CD4-positive, alpha-beta T cell (primary cell): ENCODE results near the gene CCDC175. TPM values are rescaled to one million over a fixed set of nuclear protein-coding genes. Genes with fewer than 3 reads are reported as not detected.

Experiments used
- ATAC-seq: fragments of 200-7000 bp; cut with Tn5 transposase; one replicate; pipeline ENCODE4 v1.10.0; 2022; ENCODE audit warnings: mild to moderate bottlenecking; ENCODE audit not compliant: poor library complexity
- CTCF ChIA-PET: fragments of 350-600 bp; sonication (Branson Sonifier 250); formaldehyde crosslinking; loops from one replicate; lab custom pipeline; 2021; ENCODE audit warnings: antibody characterized with exemption, inconsistent platforms; lab: Charles Lee
- POLR2A ChIA-PET: fragments of 350-600 bp; sonication (Branson Sonifier 250); formaldehyde crosslinking; loops from one replicate; lab custom pipeline; 2021; ENCODE audit warnings: antibody characterized with exemption, inconsistent platforms; lab: Charles Lee
- DNase-seq, 14 experiments: peaks; one replicate each; pipeline ENCODE4 v3.0.0-alpha.2; 2013 to 2020; ENCODE audit warnings: mixed read lengths in 2 of 14
- H3K27ac ChIP-seq, 2 donors: one replicate each; pipeline versions ENCODE4 v1.5.1 to v1.7.0; 2013; ENCODE audit warnings: low read length in 2 of 2, low read depth in 1 of 2, mild to moderate bottlenecking in 1 of 2
- H3K27me3 ChIP-seq, 2 experiments: 1 replicate in 1 of 2; 2 replicates in 1 of 2; pipeline versions ENCODE4 v1.6.1 to v1.7.0; 2013; ENCODE audit warnings: low read length in 2 of 2, control low read depth in 1 of 2, mild to moderate bottlenecking in 1 of 2, moderate library complexity in 1 of 2; ENCODE audit not compliant: insufficient read depth in 2 of 2, control insufficient read depth in 1 of 2
- H3K36me3 ChIP-seq: one replicate; pipeline ENCODE4 v1.6.1; 2013; ENCODE audit warnings: low read length, control low read depth; ENCODE audit not compliant: insufficient read depth
- H3K4me1 ChIP-seq: one replicate; pipeline ENCODE4 v1.6.1; 2013; ENCODE audit warnings: low read length, control low read depth; ENCODE audit not compliant: insufficient read depth
- H3K4me3 ChIP-seq: one replicate; pipeline ENCODE4 v1.5.1; 2013; ENCODE audit warnings: mild to moderate bottlenecking, low read length, moderate library complexity
- H3K9me3 ChIP-seq, 2 experiments: 1 replicate in 1 of 2; 2 replicates in 1 of 2; pipeline versions ENCODE4 v1.6.1 to v1.7.0; 2013; ENCODE audit warnings: low read length in 2 of 2, mild to moderate bottlenecking in 2 of 2, control low read depth in 1 of 2, moderate library complexity in 1 of 2; ENCODE audit not compliant: control insufficient read depth in 1 of 2, insufficient read depth in 1 of 2
- H3K27ac Mint-ChIP-seq: one replicate; pipeline ENCODE4 v1.8.0; 2020; ENCODE audit warnings: mixed read lengths
- H3K27me3 Mint-ChIP-seq: one replicate; pipeline ENCODE4 v1.8.0; 2021; ENCODE audit warnings: mixed read lengths
- H3K36me3 Mint-ChIP-seq: one replicate; pipeline ENCODE4 v1.8.0; 2021; ENCODE audit warnings: low read depth, mixed read lengths
- H3K4me1 Mint-ChIP-seq: one replicate; pipeline ENCODE4 v1.8.0; 2021; ENCODE audit warnings: low read depth, mixed read lengths
- H3K4me3 Mint-ChIP-seq: one replicate; pipeline ENCODE4 v1.8.0; 2020; ENCODE audit warnings: mild to moderate bottlenecking, mixed read lengths
- H3K9me3 Mint-ChIP-seq: one replicate; pipeline ENCODE4 v1.8.0; 2020; ENCODE audit warnings: mixed read lengths
- CTCF ChIP-seq: fragments of 200-600 bp; IDR thresholded peaks from one replicate; pipeline ENCODE4 v1.8.0; 2022; ENCODE audit warnings: antibody characterized with exemption, mild to moderate bottlenecking
- intact Hi-C, 2 experiments: fragments of 100-400 bp; cut with DNase I in 1 of 2; cut with micrococcal nuclease in 1 of 2; formaldehyde crosslinking; loops; one replicate each; pipeline versions ENCODE4 v1.15.1 to v1.9.0; 2023 to 2025; cut with DNase I, micrococcal nuclease
- total RNA-seq, 174 experiments: library from RNA in 2 of 174; stranded (reverse) in 2 of 174; gene quantifications; one replicate each; pipeline ENCODE4 v1.2.3 and lab custom pipeline; 2021 to 2026

Gene CCDC175
- total RNA-seq, 2 experiments from 2014 or later: not detected

GRCh38 chr14:59460378-59460777 is 116.2 kb downstream of the CCDC175 start:
- Mint-ChIP-seq H3K4me3 (no peak overlapping the region), H3K4me1 (peaks cover 1% of the 10 kb centered on the region), H3K36me3 (peaks cover 16% of the 10 kb centered on the region), H3K27ac (no peak overlapping the region), H3K9me3 (no peaks in the 10 kb centered on the region), H3K27me3 (peaks cover 10% of the 10 kb centered on the region)
- ChIA-PET CTCF (no interaction called here), POLR2A (no interaction called here)
- intact Hi-C loops: loop anchor here in 1 of 2 experiments (10.0 kb wide), 1 partner anchor 816 kb away; no protein-coding TSS in a partner anchor
- Histone ChIP-seq H3K4me1 (peaks cover 11% of the 10 kb centered on the region), H3K36me3 (no peaks in the 10 kb centered on the region), H3K9me3 (no peaks in the 10 kb centered on the region), H3K27me3 (no peaks in the 10 kb centered on the region), H3K27ac (no peak overlapping the region), H3K4me3 (no peak overlapping the region)
- ATAC-seq: no peak
- TF ChIP-seq CTCF: no peak
- no peak for DNase-seq

GRCh38 chr14:59458486-59458885 is 118.1 kb downstream of the CCDC175 start:
- H3K27me3 ChIP-seq: no peaks in the 10 kb centered on the region
- POLR2A ChIA-PET: no interaction called here
- no peak overlapping the region for H3K4me3 ChIP-seq
- H3K4me1 ChIP-seq: peaks cover under 1% of the 10 kb centered on the region
- H3K27me3 Mint-ChIP-seq: peaks cover 10% of the 10 kb centered on the region
- H3K9me3 ChIP-seq: no peaks in the 10 kb centered on the region
- no peaks in the 10 kb centered on the region for H3K36me3 ChIP-seq
- no peak overlapping the region for H3K4me3 Mint-ChIP-seq
- DNase-seq: no peak
- intact Hi-C loops: loop anchor here in 1 of 2 experiments (5.0 kb wide), 1 partner anchor 34 kb away; no protein-coding TSS in a partner anchor
- ATAC-seq: no peak
- peaks cover 15% of the 10 kb centered on the region for H3K36me3 Mint-ChIP-seq
- TF ChIP-seq CTCF: no peak
- no peak overlapping the region for H3K27ac Mint-ChIP-seq
- H3K27ac ChIP-seq: no peak overlapping the region
- no peaks in the 10 kb centered on the region for H3K9me3 Mint-ChIP-seq
- H3K4me1 Mint-ChIP-seq: no peaks in the 10 kb centered on the region
- CTCF ChIA-PET: no interaction called here

- H3K9me3 Mint-ChIP-seq: no peaks in the 10 kb centered on the region
- ChIA-PET POLR2A (no interaction called here), CTCF (no interaction called here)
- TF ChIP-seq CTCF: no peak
- intact Hi-C loops: loop anchor here in 1 of 2 experiments (5.0 kb wide), 1 partner anchor 37 kb away; no protein-coding TSS in a partner anchor
- H3K36me3 ChIP-seq: no peaks in the 10 kb centered on the region
- H3K36me3 Mint-ChIP-seq: peaks cover 15% of the 10 kb centered on the region
- no peak overlapping the region for H3K27ac Mint-ChIP-seq
- H3K4me1 ChIP-seq: no peaks in the 10 kb centered on the region
- no peak overlapping the region for H3K4me3 ChIP-seq
- no peaks in the 10 kb centered on the region for H3K27me3 ChIP-seq
- H3K27ac ChIP-seq: no peak overlapping the region
- DNase-seq (no peak), ATAC-seq (no peak)
- H3K4me3 Mint-ChIP-seq: no peak overlapping the region
- H3K27me3 Mint-ChIP-seq: peaks cover 2% of the 10 kb centered on the region
- H3K4me1 Mint-ChIP-seq: no peaks in the 10 kb centered on the region
- no peaks in the 10 kb centered on the region for H3K9me3 ChIP-seq
Measured at GRCh38 chr14:59455411-59455810, 121.2 kb downstream of the CCDC175 start.

Other genes with a start within 250 kb of the CCDC175 start
- gene GPR135, start 111.4 kb downstream of the CCDC175 start, total RNA-seq: under 1 TPM; 0.81 to 0.91 TPM
- gene L3HYPDH, start 92.4 kb downstream of the CCDC175 start, total RNA-seq: 10 to 100 TPM; 10.6 to 11.1 TPM
- gene JKAMP, start 92.3 kb downstream of the CCDC175 start, total RNA-seq: 1 to 10 TPM; 9.4 to 9.8 TPM